Measurements from ENCODE around the gene LCOR. TPM values are rescaled to one million over a fixed set of nuclear protein-coding genes. Genes with fewer than 3 reads are reported as not detected.

The LCOR gene
- total RNA-seq, 1 experiment from 2014 or later, result 42.1 TPM

DNA sequence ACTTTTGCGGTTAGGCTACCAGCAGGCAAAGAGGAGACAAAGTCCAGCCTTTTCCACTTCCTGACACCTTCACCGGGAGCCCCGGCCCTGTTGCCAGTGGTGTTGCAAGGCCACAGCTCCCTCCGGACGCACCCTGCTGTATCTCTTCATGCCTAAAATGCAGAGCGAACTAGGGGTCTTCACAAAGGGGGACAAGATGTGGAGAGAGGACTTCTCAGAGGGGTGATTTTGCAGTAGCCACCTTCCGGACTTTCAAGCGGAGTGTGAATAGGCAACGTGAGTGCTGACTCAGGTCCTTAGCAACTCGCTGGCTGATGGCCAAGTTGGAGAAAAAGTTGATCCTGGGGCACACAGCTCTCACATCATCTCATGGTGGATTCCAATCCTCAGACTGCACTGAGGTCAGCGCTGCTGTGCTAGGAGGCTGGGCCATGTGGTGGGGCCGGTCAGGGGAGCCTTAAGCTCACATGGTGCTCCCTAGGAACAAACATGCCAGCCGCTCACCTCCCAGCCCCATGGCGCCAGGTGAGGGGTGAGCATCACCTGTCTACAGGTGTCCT, 166.3 kb downstream of the LCOR start:
- no peak overlapping the region for H3K18ac ChIP-seq (ENCODE audit: insufficient read length, low read depth, low read length)
- H2BK15ac ChIP-seq (ENCODE audit: low read depth, low read length), result no peak overlapping the region
- Mint-ChIP-seq H3K4me3 (no peak overlapping the region), H3K27me3 (ENCODE audit: low read depth) (no peaks in the 10 kb centered on the region), H3K36me3 (ENCODE audit: insufficient read depth in 1 of 3, low read depth in 3 of 3) (no peaks in the 10 kb centered on the region; a peak in 1 of 7 replicates), H3K4me1 (0 out of 4 replicates have a peak, but pooled peaks cover 2% of the 10 kb centered on the region in 2 experiments), H3K9me3 (no peaks in the 10 kb centered on the region), H3K27ac (no peak overlapping the region; a peak in 2 of 7 replicates)
- no peaks in the 10 kb centered on the region for H4K20me1 ChIP-seq (ENCODE audit: control insufficient read depth, insufficient read depth, insufficient read length)
- no CpG with 5 or more reads among the region's 14 CpGs for WGBS (ENCODE audit: extremely low coverage, insufficient read length, low lambda C conversion rate)
- H3K4ac ChIP-seq (ENCODE audit: low read depth, low read length), result no peak overlapping the region
- TF ChIP-seq, protein P1, sequence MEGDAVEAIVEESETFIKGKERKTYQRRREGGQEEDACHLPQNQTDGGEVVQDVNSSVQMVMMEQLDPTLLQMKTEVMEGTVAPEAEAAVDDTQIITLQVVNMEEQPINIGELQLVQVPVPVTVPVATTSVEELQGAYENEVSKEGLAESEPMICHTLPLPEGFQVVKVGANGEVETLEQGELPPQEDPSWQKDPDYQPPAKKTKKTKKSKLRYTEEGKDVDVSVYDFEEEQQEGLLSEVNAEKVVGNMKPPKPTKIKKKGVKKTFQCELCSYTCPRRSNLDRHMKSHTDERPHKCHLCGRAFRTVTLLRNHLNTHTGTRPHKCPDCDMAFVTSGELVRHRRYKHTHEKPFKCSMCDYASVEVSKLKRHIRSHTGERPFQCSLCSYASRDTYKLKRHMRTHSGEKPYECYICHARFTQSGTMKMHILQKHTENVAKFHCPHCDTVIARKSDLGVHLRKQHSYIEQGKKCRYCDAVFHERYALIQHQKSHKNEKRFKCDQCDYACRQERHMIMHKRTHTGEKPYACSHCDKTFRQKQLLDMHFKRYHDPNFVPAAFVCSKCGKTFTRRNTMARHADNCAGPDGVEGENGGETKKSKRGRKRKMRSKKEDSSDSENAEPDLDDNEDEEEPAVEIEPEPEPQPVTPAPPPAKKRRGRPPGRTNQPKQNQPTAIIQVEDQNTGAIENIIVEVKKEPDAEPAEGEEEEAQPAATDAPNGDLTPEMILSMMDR (conservative IDR thresholded peaks at IDR 0.05), result no peak
- H3K9me3 ChIP-seq (ENCODE audit: control insufficient read depth, low read depth, low read length), result no peaks in the 10 kb centered on the region
- H3K4me1 ChIP-seq (ENCODE audit: insufficient read depth, low read length), result no peaks in the 10 kb centered on the region
- no peak overlapping the region for H3K56ac ChIP-seq (ENCODE audit: insufficient read length, low read depth, low read length)
- no peak overlapping the region for H2BK120ac ChIP-seq (ENCODE audit: low read depth, low read length, poor library complexity, severe bottlenecking)
- H4K8ac ChIP-seq (replicated peaks; ENCODE audit: insufficient read length, low read depth, low read length), result no peak overlapping the region
- no peak overlapping the region for H3K23ac ChIP-seq (ENCODE audit: insufficient read length, low read depth, low read length)
- no peak for DNase-seq
- H2AK5ac ChIP-seq (ENCODE audit: insufficient read length, low read length), result no peak overlapping the region
- no peak overlapping the region for H3K14ac ChIP-seq (ENCODE audit: insufficient read depth, low read length)
- no peaks in the 10 kb centered on the region for H3K79me2 ChIP-seq (ENCODE audit: insufficient read depth, low read length)
- H3K27me3 ChIP-seq (ENCODE audit: insufficient read depth, low read length), result no peaks in the 10 kb centered on the region
- no peak overlapping the region for H2BK20ac ChIP-seq (ENCODE audit: low read depth, low read length, poor library complexity, severe bottlenecking)
- no peak overlapping the region for H4K91ac ChIP-seq (ENCODE audit: insufficient read length, low read depth, low read length)
- no peak overlapping the region for H3K9ac ChIP-seq (ENCODE audit: extremely low read depth, insufficient read length, low read length)
- no peaks in the 10 kb centered on the region for H3K79me1 ChIP-seq (ENCODE audit: insufficient read depth, low read depth, low read length, poor library complexity, severe bottlenecking)
- H2AFZ ChIP-seq (ENCODE audit: low read length), result no peak overlapping the region
- no peak overlapping the region for H2BK5ac ChIP-seq (ENCODE audit: insufficient read length, low read length)
- H3K23me2 ChIP-seq (ENCODE audit: insufficient read length, low read depth, low read length, poor library complexity, severe bottlenecking), result no peaks in the 10 kb centered on the region
- no peak overlapping the region for H2BK12ac ChIP-seq (ENCODE audit: insufficient read length, low read depth, low read length)
- H3K4me2 ChIP-seq (ENCODE audit: insufficient read depth, insufficient read length, low read length), result no peak overlapping the region
- no peak overlapping the region for H4K5ac ChIP-seq (ENCODE audit: insufficient read length, low read depth, low read length)
- no peak overlapping the region for H3T11ph ChIP-seq (ENCODE audit: low read length)
- H3K27ac ChIP-seq (ENCODE audit: insufficient read length, low read depth, low read length), result no peak overlapping the region

All from H9 (cell line).